HEK293 (cell line): ENCODE measurements around the gene POLR2L.

ENCODE experiments used
- CTCF ChIA-PET: fragments of 350-600 bp; formaldehyde crosslinking; extraction: SDS; loops from one replicate; lab custom pipeline; 2021; ENCODE audit warnings: antibody characterized with exemption; lab: Yijun Ruan, JAX
- POLR2A ChIA-PET: fragments of 300-600 bp; formaldehyde crosslinking; extraction: SDS; loops from one replicate; lab custom pipeline; 2020; ENCODE audit warnings: antibody characterized with exemption, inconsistent platforms; lab: Yijun Ruan, JAX
- H3K27ac ChIP-seq: fragments of 200-500 bp; sonication (Bioruptor generic); 2 replicates; pipeline ENCODE4 v1.5.1; 2014; ENCODE audit warnings: low read depth, low read length, control low read depth, inconsistent platforms; ENCODE audit errors: extremely low read depth
- H3K36me3 ChIP-seq, 2 experiments: fragments of 200-500 bp in 1 of 2; sonication (Bioruptor generic) in 1 of 2; 1 replicate in 1 of 2; 2 replicates in 1 of 2; pipeline ENCODE4 v1.5.1; 2014 to 2017; ENCODE audit warnings: inconsistent platforms in 2 of 2, low read length in 2 of 2; ENCODE audit not compliant: control insufficient read depth in 2 of 2, insufficient read depth in 1 of 2
- H3K4me1 ChIP-seq: fragments of 200-500 bp; sonication (Bioruptor generic); 2 replicates; pipeline ENCODE4 v1.5.1; 2014; ENCODE audit warnings: mild to moderate bottlenecking, low read length, inconsistent platforms; ENCODE audit not compliant: control insufficient read depth, insufficient read depth
- H3K4me3 ChIP-seq: 2 replicates; pipeline ENCODE4 v1.5.1; 2011; ENCODE audit warnings: low read depth, mild to moderate bottlenecking, control low read depth, low read length, moderate library complexity
- H3K9me3 ChIP-seq: fragments of 200-500 bp; sonication (Bioruptor generic); 2 replicates; pipeline ENCODE4 v1.5.1; 2014; ENCODE audit warnings: low read depth, low read length, inconsistent platforms; ENCODE audit not compliant: control insufficient read depth, insufficient read depth
- BCL11A ChIP-seq: fragments of 450-650 bp; formaldehyde crosslinking; IDR thresholded peaks from 2 replicates; pipeline ENCODE4 v1.5.1; 2016; ENCODE audit warnings: low read depth, missing biosample characterization, missing genetic modification characterization
- EGR2 ChIP-seq: fragments of 450-650 bp; formaldehyde crosslinking; IDR thresholded peaks from 2 replicates; pipeline ENCODE4 v1.5.1; 2016; ENCODE audit warnings: low read depth, missing biosample characterization, missing genetic modification characterization
- GLIS1 ChIP-seq: fragments of 450-650 bp; formaldehyde crosslinking; IDR thresholded peaks from 2 replicates; pipeline ENCODE4 v1.5.1; 2016; ENCODE audit warnings: missing biosample characterization, missing genetic modification characterization
- GLIS2 ChIP-seq: fragments of 450-650 bp; formaldehyde crosslinking; IDR thresholded peaks from 2 replicates; pipeline ENCODE4 v1.5.1; 2016; ENCODE audit warnings: missing biosample characterization, missing genetic modification characterization
- HIC1 ChIP-seq: fragments of 450-650 bp; formaldehyde crosslinking; IDR thresholded peaks from 2 replicates; pipeline ENCODE4 v1.5.1; 2016; ENCODE audit warnings: missing biosample characterization, missing genetic modification characterization
- KLF1 ChIP-seq: fragments of 450-650 bp; formaldehyde crosslinking; IDR thresholded peaks from 2 replicates; pipeline ENCODE4 v1.5.1; 2016; ENCODE audit warnings: missing biosample characterization, missing genetic modification characterization
- KLF10 ChIP-seq: fragments of 450-650 bp; IDR thresholded peaks from 2 replicates; pipeline ENCODE4 v1.5.1; 2018; ENCODE audit warnings: missing biosample characterization, mild to moderate bottlenecking, missing genetic modification characterization
- OSR2 ChIP-seq: fragments of 450-650 bp; formaldehyde crosslinking; IDR thresholded peaks from 2 replicates; pipeline ENCODE4 v1.5.1; 2016; ENCODE audit warnings: missing biosample characterization, missing genetic modification characterization
- PATZ1 ChIP-seq: fragments of 450-650 bp; formaldehyde crosslinking; IDR thresholded peaks from 2 replicates; pipeline ENCODE4 v1.5.1; 2016; ENCODE audit warnings: missing biosample characterization, missing genetic modification characterization
- REPIN1 ChIP-seq: fragments of 450-650 bp; formaldehyde crosslinking; IDR thresholded peaks from 2 replicates; pipeline ENCODE4 v1.5.1; 2017; ENCODE audit warnings: missing biosample characterization, missing genetic modification characterization, low read depth
- ZBTB10 ChIP-seq: fragments of 450-650 bp; formaldehyde crosslinking; IDR thresholded peaks from 2 replicates; pipeline ENCODE4 v1.5.1; 2016; ENCODE audit warnings: missing biosample characterization, missing genetic modification characterization
- ZBTB11 ChIP-seq: fragments of 450-650 bp; formaldehyde crosslinking; conservative IDR thresholded peaks from 2 replicates; pipeline ENCODE4 v1.5.1; 2016; ENCODE audit warnings: low read depth, missing biosample characterization, missing genetic modification characterization
- ZBTB48 ChIP-seq: fragments of 450-650 bp; formaldehyde crosslinking; IDR thresholded peaks from 2 replicates; pipeline ENCODE4 v1.5.1; 2016; ENCODE audit warnings: missing biosample characterization, missing genetic modification characterization
- ZBTB7A ChIP-seq: fragments of 450-650 bp; formaldehyde crosslinking; IDR thresholded peaks from 2 replicates; pipeline ENCODE4 v1.5.1; 2016; ENCODE audit warnings: low read depth, missing biosample characterization, missing genetic modification characterization
- ZBTB8A ChIP-seq: fragments of 450-650 bp; formaldehyde crosslinking; IDR thresholded peaks from 2 replicates; pipeline ENCODE4 v1.5.1; 2016; ENCODE audit warnings: missing biosample characterization, missing genetic modification characterization
- ZEB2 ChIP-seq: fragments of 450-650 bp; formaldehyde crosslinking; IDR thresholded peaks from 2 replicates; pipeline ENCODE4 v1.5.1; 2016; ENCODE audit warnings: missing biosample characterization, missing genetic modification characterization
- ZNF114 ChIP-seq: fragments of 450-650 bp; formaldehyde crosslinking; IDR thresholded peaks from 2 replicates; pipeline ENCODE4 v1.5.0; 2017; ENCODE audit warnings: missing biosample characterization, missing genetic modification characterization
- ZNF350 ChIP-seq: fragments of 450-650 bp; formaldehyde crosslinking; IDR thresholded peaks from 2 replicates; pipeline ENCODE4 v1.5.0; 2017; ENCODE audit warnings: missing biosample characterization, mild to moderate bottlenecking, missing genetic modification characterization
- ZNF37A ChIP-seq: fragments of 450-650 bp; IDR thresholded peaks from 2 replicates; pipeline ENCODE4 v1.5.1; 2018; ENCODE audit warnings: missing biosample characterization, missing genetic modification characterization
- ZNF394 ChIP-seq: fragments of 450-650 bp; formaldehyde crosslinking; IDR thresholded peaks from 2 replicates; pipeline ENCODE4 v1.5.1; 2016; ENCODE audit warnings: missing biosample characterization, missing genetic modification characterization, mild to moderate bottlenecking, moderate library complexity, borderline replicate concordance
- ZNF423 ChIP-seq: fragments of 450-650 bp; formaldehyde crosslinking; IDR thresholded peaks from 2 replicates; pipeline ENCODE4 v1.5.1; 2016; ENCODE audit warnings: missing biosample characterization, missing genetic modification characterization
- ZNF555 ChIP-seq: fragments of 450-650 bp; formaldehyde crosslinking; conservative IDR thresholded peaks from 2 replicates; pipeline ENCODE4 v1.5.1; 2017; ENCODE audit warnings: missing biosample characterization, mild to moderate bottlenecking, missing genetic modification characterization, inconsistent platforms
- ZNF621 ChIP-seq: fragments of 450-650 bp; formaldehyde crosslinking; IDR thresholded peaks from 2 replicates; pipeline ENCODE4 v1.5.1; 2017; ENCODE audit warnings: missing biosample characterization, missing genetic modification characterization
- ZNF629 ChIP-seq: fragments of 450-650 bp; formaldehyde crosslinking; IDR thresholded peaks from 2 replicates; pipeline ENCODE4 v1.5.1; 2017; ENCODE audit warnings: missing biosample characterization, missing genetic modification characterization
- ZXDB ChIP-seq: fragments of 450-650 bp; formaldehyde crosslinking; IDR thresholded peaks from 2 replicates; pipeline ENCODE4 v1.5.1; 2016; ENCODE audit warnings: missing biosample characterization, missing genetic modification characterization

POLR2L gene

GRCh38 chr11:797296-798092, 44.8 kb downstream of the POLR2L start (continued):
- peak; percentile 90 for TF ChIP-seq ZBTB7A (tag by site-specific recombination)
- TF ChIP-seq BCL11A, result peak; percentile 53; the same call in 1 of the 2 replicates
- 0 out of 2 replicates have a peak, but pooled peaks have one; percentile 23 for TF ChIP-seq EGR2 (tag by site-specific recombination)
- TF ChIP-seq ZBTB10 (tag by site-specific recombination), result peak; percentile 63; the same call in 1 of the 2 replicates
- no peak for TF ChIP-seq ZNF350 (tag by site-specific recombination)
- TF ChIP-seq ZBTB11 (tag by site-specific recombination), result 0 out of 2 replicates have a peak, but pooled peaks have one; percentile 35
- peak; percentile 54 for TF ChIP-seq ZEB2 (tag by site-specific recombination)
- peak; percentile 68 for TF ChIP-seq OSR2 (tag by site-specific recombination)
- peak; percentile 52; the same call in 1 of the 2 replicates for TF ChIP-seq KLF1
- no peak for TF ChIP-seq ZNF555 (tag by site-specific recombination)
- TF ChIP-seq GLIS1, result peak; percentile 99
- 0 out of 2 replicates have a peak, but pooled peaks have one; percentile 33 for TF ChIP-seq ZNF394 (tag by site-specific recombination)
- TF ChIP-seq KLF10, result peak; percentile 89
- peak; percentile 51; the same call in 1 of the 2 replicates for TF ChIP-seq ZXDB (tag by site-specific recombination)
- peak; percentile 91 for TF ChIP-seq GLIS2 (tag by site-specific recombination)

GRCh38 chr11:796565-797295, 45.6 kb downstream of the POLR2L start:
- Histone ChIP-seq H3K9me3 (no peaks in the 10 kb centered on the region), H3K27ac (no peak overlapping the region; the same call in 1 of the 2 replicates), H3K36me3 (peaks cover 0 to 58% of the 10 kb centered on the region in 2 experiments; a peak in 1 of 3 replicates), H3K4me1 (peaks cover 6% of the 10 kb centered on the region), H3K4me3 (peak overlapping the region; percentile 90)
- ChIA-PET CTCF (interaction anchor here (0.6 to 0.9 kb wide), 2 partner anchors 11 to 52 kb away, joined by 3 read pairs; no protein-coding TSS in a partner anchor), POLR2A (interaction anchor here (0.5 to 1.8 kb wide), 11 partner anchors 13 to 261 kb away, joined by 3 to 10 read pairs (median 4); partner anchors contain the start of genes HRAS, PNPLA2, RPLP2 and TSPAN4)
- peak; percentile 17; the same call in 1 of the 2 replicates for TF ChIP-seq ZBTB48 (tag by site-specific recombination)
- TF ChIP-seq ZNF114 (tag by site-specific recombination), result no peak
- 0 out of 2 replicates have a peak, but pooled peaks have one; percentile 48 for TF ChIP-seq ZNF629
- TF ChIP-seq PATZ1, result no peak
- peak; percentile 49; the same call in 1 of the 2 replicates for TF ChIP-seq ZBTB8A
- TF ChIP-seq ZNF37A (tag by site-specific recombination), result no peak
- TF ChIP-seq HIC1 (tag by site-specific recombination), result peak; percentile 86
- peak; percentile 72; the same call in 1 of the 2 replicates for TF ChIP-seq ZNF423 (tag by site-specific recombination)
- no peak for TF ChIP-seq REPIN1 (tag by site-specific recombination)
- TF ChIP-seq ZNF621 (tag by site-specific recombination), result no peak
